ENCODE results near the gene SLC16A13. TPM values are rescaled to one million over a fixed set of nuclear protein-coding genes. Genes with fewer than 3 reads are reported as not detected.

SLC16A13 gene
- total RNA-seq, 4 donors from 2014 or later, result 0.51 to 3.4 TPM; not detected in 2

GRCh38 chr17:7029659-7030058 lies 6.2 kb upstream of the SLC16A13 start:
- H3K4me1 ChIP-seq, result no peaks in the 10 kb centered on the region
- DNase-seq, result peak in 1 of 2 donors; percentile 56
- H3K27ac ChIP-seq, result peak overlapping the region; percentile 44 to 72
- no peak overlapping the region for H3K4me3 ChIP-seq
- H3K9me3 ChIP-seq, result no peaks in the 10 kb centered on the region
- intact Hi-C loops (cut with DNase I; ENCODE audit: low total_unique reads), result no loop called here
- no peaks in the 10 kb centered on the region for H3K27me3 ChIP-seq
- no peaks in the 10 kb centered on the region for H3K36me3 ChIP-seq
- TF ChIP-seq POLR2A (IDR thresholded peaks at IDR 0.05), result peak in 1 of 2 donors; percentile 53
- TF ChIP-seq, protein P1, sequence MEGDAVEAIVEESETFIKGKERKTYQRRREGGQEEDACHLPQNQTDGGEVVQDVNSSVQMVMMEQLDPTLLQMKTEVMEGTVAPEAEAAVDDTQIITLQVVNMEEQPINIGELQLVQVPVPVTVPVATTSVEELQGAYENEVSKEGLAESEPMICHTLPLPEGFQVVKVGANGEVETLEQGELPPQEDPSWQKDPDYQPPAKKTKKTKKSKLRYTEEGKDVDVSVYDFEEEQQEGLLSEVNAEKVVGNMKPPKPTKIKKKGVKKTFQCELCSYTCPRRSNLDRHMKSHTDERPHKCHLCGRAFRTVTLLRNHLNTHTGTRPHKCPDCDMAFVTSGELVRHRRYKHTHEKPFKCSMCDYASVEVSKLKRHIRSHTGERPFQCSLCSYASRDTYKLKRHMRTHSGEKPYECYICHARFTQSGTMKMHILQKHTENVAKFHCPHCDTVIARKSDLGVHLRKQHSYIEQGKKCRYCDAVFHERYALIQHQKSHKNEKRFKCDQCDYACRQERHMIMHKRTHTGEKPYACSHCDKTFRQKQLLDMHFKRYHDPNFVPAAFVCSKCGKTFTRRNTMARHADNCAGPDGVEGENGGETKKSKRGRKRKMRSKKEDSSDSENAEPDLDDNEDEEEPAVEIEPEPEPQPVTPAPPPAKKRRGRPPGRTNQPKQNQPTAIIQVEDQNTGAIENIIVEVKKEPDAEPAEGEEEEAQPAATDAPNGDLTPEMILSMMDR (IDR thresholded peaks at IDR 0.05), result no peak

GRCh38 chr17:7034955-7035590 lies 742 bp upstream of the SLC16A13 start:
- DNase-seq, result no peak
- Histone ChIP-seq H3K9me3 (no peaks in the 10 kb centered on the region), H3K4me3 (peak overlapping the region; percentile 31 to 56), H3K27me3 (no peaks in the 10 kb centered on the region), H3K36me3 (no peaks in the 10 kb centered on the region), H3K4me1 (no peaks in the 10 kb centered on the region), H3K27ac (peak overlapping the region; percentile 41 to 84)
- TF ChIP-seq, protein P1 (IDR thresholded peaks at IDR 0.05), result no peak
- TF ChIP-seq POLR2A (IDR thresholded peaks at IDR 0.05), result no peak
- intact Hi-C loops (cut with DNase I; ENCODE audit: low total_unique reads), result no loop called here

GRCh38 chr17:7038025-7038862 lies 2.4 kb downstream of the SLC16A13 start:
- Histone ChIP-seq H3K27me3 (peaks cover 0 to 11% of the 10 kb centered on the region in 2 donors), H3K36me3 (no peaks in the 10 kb centered on the region), H3K9me3 (no peaks in the 10 kb centered on the region), H3K4me1 (peaks cover 0 to 12% of the 10 kb centered on the region in 2 donors), H3K27ac (no peak overlapping the region), H3K4me3 (no peak overlapping the region)
- no peak for TF ChIP-seq POLR2A (IDR thresholded peaks at IDR 0.05)
- TF ChIP-seq, protein P1 (IDR thresholded peaks at IDR 0.05), result no peak
- no peak for DNase-seq
- intact Hi-C loops (cut with DNase I; ENCODE audit: low total_unique reads), result no loop called here

- H3K4me3 ChIP-seq, result no peak overlapping the region
- intact Hi-C loops (cut with DNase I; ENCODE audit: low total_unique reads), result no loop called here
- H3K4me1 ChIP-seq, result peaks cover 0 to 19% of the 10 kb centered on the region in 2 donors
- peaks cover 0 to 15% of the 10 kb centered on the region in 2 donors for H3K27me3 ChIP-seq
- DNase-seq, result no peak
- no peak overlapping the region for H3K27ac ChIP-seq
- H3K9me3 ChIP-seq, result no peaks in the 10 kb centered on the region
- TF ChIP-seq, protein P1 (IDR thresholded peaks at IDR 0.05), result no peak
- no peak for TF ChIP-seq POLR2A (IDR thresholded peaks at IDR 0.05)
- no peaks in the 10 kb centered on the region for H3K36me3 ChIP-seq
Observed at GRCh38 chr17:7039832-7040231, 4.0 kb downstream of the SLC16A13 start.

Data from uterus (tissue), 4 donors.